OCI-LY3 (cell line): ENCODE measurements around the gene NIPAL1.

Source experiments
- EZH2phosphoT487 ChIP-seq: fragments of 200-600 bp; shearing (Covaris generic); IDR thresholded peaks from 2 replicates; pipeline ENCODE4 v1.6.1; 2018; ENCODE audit warnings: antibody characterized with exemption, mixed run types, low read depth
- TF ChIP-seq, protein P1 (sequence below): fragments of 200-600, 300-600 bp; sonication (generic); IDR thresholded peaks from 2 replicates; pipeline ENCODE4 v1.5.1; 2014; ENCODE audit warnings: antibody characterized with exemption, low read length, low read depth

- TF ChIP-seq, protein P1, sequence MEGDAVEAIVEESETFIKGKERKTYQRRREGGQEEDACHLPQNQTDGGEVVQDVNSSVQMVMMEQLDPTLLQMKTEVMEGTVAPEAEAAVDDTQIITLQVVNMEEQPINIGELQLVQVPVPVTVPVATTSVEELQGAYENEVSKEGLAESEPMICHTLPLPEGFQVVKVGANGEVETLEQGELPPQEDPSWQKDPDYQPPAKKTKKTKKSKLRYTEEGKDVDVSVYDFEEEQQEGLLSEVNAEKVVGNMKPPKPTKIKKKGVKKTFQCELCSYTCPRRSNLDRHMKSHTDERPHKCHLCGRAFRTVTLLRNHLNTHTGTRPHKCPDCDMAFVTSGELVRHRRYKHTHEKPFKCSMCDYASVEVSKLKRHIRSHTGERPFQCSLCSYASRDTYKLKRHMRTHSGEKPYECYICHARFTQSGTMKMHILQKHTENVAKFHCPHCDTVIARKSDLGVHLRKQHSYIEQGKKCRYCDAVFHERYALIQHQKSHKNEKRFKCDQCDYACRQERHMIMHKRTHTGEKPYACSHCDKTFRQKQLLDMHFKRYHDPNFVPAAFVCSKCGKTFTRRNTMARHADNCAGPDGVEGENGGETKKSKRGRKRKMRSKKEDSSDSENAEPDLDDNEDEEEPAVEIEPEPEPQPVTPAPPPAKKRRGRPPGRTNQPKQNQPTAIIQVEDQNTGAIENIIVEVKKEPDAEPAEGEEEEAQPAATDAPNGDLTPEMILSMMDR = no peak
- TF ChIP-seq EZH2phosphoT487 = no peak
Observed at GRCh38 chr4:48002267-48002666, 14.3 kb upstream of the NIPAL1 start.
